GM18502 (cell line): Measurements from ENCODE around the gene FZD4.
"Not testable (repeated sequence)": the region's sequence is repeated elsewhere in the genome, so short reads cannot be mapped to it uniquely, and the experiment has no call there.

ENCODE experiments used
- ATAC-seq: cut with Tn5 transposase; IDR thresholded peaks from one replicate; pipeline ENCODE4 v1.9.1; 2021; ENCODE audit warnings: mild to moderate bottlenecking; ENCODE audit not compliant: unreplicated experiment, poor library complexity

FZD4 gene

GRCh38 chr11:86977441-86978050 is 22.4 kb upstream of the FZD4 start:
- ATAC-seq: no peak

DNA sequence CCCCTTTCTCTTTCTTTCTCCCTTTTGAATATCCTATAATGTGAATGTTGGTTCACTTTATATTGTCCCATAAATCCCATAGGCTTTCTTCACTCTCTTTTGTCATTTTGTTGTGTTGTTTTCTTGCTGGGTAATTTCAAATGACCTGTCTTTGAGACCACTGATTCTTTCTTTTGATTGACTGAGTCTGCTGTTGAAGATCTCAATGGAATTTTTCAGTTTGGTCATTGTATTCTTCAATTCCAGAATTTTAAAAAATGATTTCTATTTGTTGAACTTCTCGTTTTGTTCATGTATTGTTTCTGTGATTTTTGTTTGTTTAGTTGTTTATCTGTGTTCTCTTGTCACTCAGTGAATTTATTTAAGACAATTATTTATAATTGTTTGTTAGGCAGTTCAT is 17.5 kb upstream of the FZD4 start:
- no peak for ATAC-seq

GRCh38 chr11:86969258-86969657 is 14.1 kb upstream of the FZD4 start:
- no peak for ATAC-seq

- ATAC-seq: not testable (repeated sequence)
Observed at GRCh38 chr11:86967601-86968000, 12.4 kb upstream of the FZD4 start.

DNA sequence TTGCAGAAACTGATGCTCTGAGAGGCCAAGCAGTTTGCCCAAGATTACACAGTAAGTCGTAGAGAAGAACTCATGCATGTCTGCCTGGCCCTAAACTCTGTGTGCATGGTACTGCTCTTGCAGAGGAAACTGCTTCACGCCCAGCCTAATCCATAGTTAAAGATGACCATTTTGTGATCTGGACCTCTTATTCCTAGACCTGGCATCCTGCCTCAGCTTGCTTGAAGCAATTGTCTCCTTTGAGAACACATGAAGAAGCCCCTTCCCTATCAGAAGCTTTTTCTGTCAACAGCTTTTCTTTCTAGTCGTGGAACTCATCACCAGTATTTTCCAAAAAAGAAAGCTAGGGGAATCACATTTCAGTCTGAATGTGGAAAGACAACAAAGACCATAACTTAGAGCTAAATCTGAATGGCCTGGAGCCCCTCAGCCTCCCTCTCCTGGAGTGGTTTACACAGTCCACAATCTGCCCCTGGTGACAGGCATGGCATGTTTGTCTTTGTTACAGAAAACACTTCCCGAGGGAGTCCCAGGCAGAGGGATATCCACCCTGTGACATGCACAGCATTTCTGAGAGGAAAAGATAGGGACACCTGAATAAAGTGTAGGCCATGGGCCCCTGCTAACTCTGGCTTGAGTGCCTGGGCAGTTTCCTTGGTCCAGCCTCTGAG is 2.9 kb upstream of the FZD4 start:
- ATAC-seq: no peak

DNA sequence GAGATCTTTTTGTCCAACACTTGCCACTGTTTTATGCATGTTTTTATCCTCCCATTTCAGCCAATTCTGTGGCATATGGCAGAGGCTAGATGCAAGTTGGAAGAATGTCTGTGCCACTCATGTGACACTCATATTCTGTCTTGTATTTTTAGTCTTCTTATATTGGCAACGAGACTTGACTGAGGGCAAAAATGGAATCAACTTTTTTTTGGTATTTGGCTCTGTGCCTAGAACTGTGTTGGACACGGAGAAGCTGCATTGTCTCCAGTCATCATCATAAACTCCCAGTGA is 1.7 kb upstream of the FZD4 start:
- ATAC-seq: no peak

GRCh38 chr11:86955111-86955360 is 159 bp downstream of the FZD4 start:
- ATAC-seq: peak; percentile 24

GRCh38 chr11:86954269-86955110 is 705 bp downstream of the FZD4 start:
- ATAC-seq: no peak

GRCh38 chr11:86952221-86952875 is 2.8 kb downstream of the FZD4 start:
- no peak for ATAC-seq

DNA sequence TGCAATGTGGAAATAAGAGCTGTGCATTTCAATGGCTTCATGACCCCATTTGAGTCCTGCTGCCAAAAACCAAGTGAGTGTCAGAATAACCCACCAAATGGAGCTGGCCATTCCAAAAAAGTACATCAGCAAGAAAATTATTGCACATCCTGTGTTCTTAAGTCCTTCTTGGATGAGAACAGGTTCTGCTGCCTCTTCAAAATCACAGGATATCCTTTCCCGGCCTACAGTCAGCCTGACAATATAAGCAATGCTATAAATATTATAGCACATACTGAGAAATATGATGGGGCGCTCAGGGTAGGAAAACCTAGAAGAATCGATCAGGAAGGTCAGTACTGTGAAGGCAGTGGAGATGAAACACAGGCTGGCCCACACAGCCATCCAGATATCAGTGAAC is 3.5 kb downstream of the FZD4 start:
- no peak for ATAC-seq

- no peak for ATAC-seq
Observed at GRCh38 chr11:86950661-86950995, 4.6 kb downstream of the FZD4 start.

DNA sequence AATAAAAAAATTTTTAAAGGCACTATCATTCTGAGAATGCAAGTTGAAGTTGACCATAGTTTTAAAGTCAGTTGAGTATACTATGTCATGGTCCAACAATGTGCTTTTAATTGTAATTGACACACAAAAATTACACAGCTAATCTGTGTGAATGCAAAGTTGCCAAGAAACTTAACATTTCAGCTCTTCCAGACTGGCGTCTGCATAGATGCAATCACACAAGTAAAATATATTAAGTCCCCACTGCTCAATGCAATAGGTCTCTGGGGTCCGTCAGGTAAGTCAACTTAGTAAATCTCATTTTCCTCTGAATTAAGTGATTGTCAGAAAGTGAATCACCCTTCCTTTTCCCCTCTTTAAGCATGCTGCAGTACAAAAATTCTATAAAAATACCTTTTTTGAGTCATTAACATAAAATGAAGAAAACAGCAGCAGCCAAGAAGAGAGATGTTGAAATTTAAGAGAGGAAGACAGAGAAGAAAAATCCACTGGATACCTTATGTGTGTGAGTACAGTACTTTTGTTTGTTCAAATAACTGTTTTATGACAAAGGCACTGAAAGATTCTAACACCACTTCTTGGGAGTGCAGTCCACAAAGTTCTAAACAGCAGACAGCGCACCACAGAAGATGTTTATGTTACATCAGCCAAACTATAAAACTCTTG is 5.1 kb downstream of the FZD4 start:
- ATAC-seq: no peak

GRCh38 chr11:86948733-86949132 is 6.5 kb downstream of the FZD4 start:
- no peak for ATAC-seq

DNA sequence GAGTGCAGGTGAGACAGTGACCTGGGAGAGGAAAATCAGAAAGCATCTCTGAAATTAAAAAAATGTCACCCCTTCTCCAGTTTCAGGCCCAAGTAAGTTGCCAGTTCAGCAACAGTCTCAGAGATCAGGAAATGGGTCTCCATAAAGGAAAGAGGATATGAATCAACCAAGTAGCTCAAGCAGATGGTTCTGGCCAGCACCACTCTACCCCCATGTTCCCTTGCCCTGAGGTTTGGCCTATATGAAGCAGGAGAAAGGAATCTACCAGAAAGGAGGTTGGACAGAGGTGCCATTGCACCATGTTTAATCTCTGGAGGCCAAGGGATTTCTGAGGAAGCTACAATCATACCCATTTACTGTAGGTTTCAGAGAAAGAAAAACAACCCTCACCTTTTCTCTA is 7.7 kb downstream of the FZD4 start:
- ATAC-seq: no peak

- ATAC-seq: not testable (repeated sequence)
Observed at GRCh38 chr11:86943505-86943904, 11.7 kb downstream of the FZD4 start.

- ATAC-seq: no peak
Observed at GRCh38 chr11:86941871-86942599, 13.2 kb downstream of the FZD4 start.

- no peak for ATAC-seq
Observed at GRCh38 chr11:86941077-86941870, 13.9 kb downstream of the FZD4 start.

- no peak for ATAC-seq
Observed at GRCh38 chr11:86940122-86940777, 14.9 kb downstream of the FZD4 start.
